LNCaP clone FGC (cell line): Measurements from ENCODE around the gene BTBD6.
A peak's percentile ranks its signal among the peaks of the same experiment; 100 is the strongest.

ENCODE experiments used
- DNase-seq: peaks from one replicate; pipeline ENCODE4 v3.0.0-alpha.2; 2011; ENCODE audit warnings: low read depth
- H3K4me3 ChIP-seq: 2 replicates; pipeline ENCODE4 v1.5.1; 2011; ENCODE audit warnings: mild to moderate bottlenecking, low read depth, low read length, control low read depth
- TF ChIP-seq, protein P1 (sequence below): IDR thresholded peaks from 2 replicates; pipeline ENCODE4 v1.5.1; 2012; ENCODE audit warnings: mild to moderate bottlenecking; ENCODE audit not compliant: control insufficient read depth, insufficient read depth; ENCODE audit errors: extremely low read depth

The BTBD6 gene

DNA sequence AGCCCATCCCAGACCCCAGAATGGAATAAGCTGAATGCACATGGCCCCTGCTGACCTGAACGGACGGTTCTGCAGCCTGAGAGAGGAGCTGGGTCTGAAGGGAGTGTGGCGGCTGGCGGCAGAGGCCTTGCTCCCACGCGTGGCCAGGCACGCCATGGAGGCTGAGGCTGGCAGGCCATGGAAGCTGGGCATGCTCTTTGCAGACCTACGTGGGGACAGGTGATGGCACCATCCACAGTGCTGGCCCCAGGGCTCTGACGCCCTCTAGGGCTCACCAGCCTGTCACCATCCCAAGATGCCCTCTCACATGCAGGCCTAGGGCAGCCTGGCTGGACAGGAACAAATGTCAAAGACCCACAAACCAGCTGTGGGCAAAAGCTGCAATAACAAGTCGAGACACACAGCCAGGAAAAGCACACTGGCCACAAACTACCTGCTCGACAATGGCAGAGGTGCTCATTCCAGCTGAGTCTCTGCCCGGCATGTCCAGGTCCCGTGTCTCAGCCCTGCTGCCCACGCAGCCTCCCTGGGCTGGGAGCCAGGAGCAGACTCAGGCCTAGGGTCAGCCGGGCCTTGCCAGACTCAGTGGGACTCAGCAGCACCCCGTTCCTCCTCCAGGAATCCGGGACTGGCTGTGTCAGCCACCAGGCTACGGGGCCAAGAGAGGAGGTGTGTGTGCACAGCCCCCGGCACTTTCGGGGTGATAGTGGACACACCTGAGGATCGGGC lies 19.7 kb downstream of the BTBD6 start:
- H3K4me3 ChIP-seq = no peak overlapping the region
- TF ChIP-seq, protein P1, sequence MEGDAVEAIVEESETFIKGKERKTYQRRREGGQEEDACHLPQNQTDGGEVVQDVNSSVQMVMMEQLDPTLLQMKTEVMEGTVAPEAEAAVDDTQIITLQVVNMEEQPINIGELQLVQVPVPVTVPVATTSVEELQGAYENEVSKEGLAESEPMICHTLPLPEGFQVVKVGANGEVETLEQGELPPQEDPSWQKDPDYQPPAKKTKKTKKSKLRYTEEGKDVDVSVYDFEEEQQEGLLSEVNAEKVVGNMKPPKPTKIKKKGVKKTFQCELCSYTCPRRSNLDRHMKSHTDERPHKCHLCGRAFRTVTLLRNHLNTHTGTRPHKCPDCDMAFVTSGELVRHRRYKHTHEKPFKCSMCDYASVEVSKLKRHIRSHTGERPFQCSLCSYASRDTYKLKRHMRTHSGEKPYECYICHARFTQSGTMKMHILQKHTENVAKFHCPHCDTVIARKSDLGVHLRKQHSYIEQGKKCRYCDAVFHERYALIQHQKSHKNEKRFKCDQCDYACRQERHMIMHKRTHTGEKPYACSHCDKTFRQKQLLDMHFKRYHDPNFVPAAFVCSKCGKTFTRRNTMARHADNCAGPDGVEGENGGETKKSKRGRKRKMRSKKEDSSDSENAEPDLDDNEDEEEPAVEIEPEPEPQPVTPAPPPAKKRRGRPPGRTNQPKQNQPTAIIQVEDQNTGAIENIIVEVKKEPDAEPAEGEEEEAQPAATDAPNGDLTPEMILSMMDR = peak; percentile 34; the same call in 1 of the 2 replicates
- no peak for DNase-seq

DNA sequence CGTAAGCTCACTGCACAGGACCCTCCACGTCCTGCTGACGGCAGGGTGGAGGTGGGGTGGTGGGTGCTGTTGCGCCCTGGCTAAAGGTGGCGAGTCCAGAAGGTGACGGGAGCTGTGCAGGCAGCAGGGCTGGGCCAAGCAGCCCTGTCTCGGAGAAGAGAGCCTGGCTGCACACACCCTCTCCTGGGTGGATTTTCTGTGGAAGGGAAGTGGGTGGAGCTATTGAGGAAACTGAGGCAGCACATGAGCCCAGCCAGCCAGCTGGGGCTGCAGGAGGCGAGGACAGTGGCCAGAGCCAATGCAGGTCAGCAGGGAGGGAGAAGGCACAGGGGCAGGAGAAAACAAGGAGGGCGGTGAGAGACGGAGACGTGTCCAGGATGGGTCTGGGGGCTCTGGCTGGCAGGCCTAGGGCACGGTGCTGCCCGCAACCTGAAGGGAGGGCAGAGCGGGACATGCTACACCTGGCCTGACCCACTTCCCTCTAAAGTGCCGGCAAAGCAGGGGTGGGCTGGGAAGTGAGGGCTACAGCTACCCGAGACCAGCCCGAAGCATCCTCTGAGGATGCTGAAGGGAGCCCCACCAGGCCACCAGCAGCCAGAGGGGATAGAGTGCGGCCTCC lies 20.5 kb downstream of the BTBD6 start:
- DNase-seq = no peak
- no peak overlapping the region for H3K4me3 ChIP-seq
- TF ChIP-seq, protein P1 = no peak

DNA sequence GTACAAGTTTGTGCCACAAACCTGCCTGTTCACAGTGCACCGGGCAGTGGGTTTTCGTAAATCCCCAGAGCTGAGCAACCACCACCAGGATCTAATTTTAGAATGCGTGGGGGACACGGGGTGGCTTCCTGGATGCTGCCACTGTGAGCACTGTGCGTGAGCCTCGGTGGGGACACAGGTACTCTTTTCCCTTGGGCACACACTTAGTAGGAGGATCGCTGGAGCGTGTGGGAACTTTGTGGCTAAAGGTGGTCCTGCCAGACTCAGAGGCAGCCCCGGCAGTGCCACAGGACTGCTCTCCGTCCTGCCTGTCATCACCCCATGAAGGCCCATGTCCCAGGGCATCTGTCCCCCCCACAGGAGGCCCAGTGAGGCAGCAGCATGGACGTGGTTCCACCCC lies 21.1 kb downstream of the BTBD6 start:
- TF ChIP-seq, protein P1 = no peak
- H3K4me3 ChIP-seq = no peak overlapping the region
- no peak for DNase-seq

DNA sequence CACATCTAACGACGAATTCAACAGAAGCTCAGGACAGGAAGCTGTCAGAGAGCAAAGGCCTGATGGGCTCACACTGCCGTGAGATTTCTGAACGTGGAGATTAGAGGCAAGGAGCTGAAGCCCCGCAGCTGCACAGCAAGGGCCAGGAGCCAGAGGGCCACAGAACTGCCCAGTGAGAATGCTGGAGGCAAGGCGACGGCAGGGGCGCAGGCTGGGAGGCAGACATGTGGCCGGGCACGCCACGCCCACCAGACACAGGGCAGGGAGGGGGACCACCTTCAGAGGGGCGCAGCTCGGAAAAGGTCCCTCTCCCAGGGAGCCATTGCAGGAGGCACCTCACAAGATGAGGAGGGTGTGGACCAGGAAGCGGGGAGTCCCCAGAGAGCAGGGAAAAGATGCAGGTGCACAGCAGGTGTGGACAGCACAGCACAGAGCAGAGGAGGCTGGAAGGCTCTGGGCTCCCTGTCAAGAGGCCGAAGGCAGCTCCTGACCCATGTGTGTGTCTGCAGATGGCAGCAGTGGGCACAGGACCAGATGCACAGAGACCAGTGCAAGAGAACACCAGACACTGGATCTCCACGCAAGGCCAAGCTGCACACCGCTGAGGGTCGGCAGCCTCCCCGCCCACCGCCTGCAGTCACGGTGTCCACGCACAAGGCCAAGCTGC lies 23.0 kb downstream of the BTBD6 start:
- TF ChIP-seq, protein P1 = no peak; the same call in 1 of the 2 replicates
- no peak for DNase-seq
- no peak overlapping the region for H3K4me3 ChIP-seq

DNA sequence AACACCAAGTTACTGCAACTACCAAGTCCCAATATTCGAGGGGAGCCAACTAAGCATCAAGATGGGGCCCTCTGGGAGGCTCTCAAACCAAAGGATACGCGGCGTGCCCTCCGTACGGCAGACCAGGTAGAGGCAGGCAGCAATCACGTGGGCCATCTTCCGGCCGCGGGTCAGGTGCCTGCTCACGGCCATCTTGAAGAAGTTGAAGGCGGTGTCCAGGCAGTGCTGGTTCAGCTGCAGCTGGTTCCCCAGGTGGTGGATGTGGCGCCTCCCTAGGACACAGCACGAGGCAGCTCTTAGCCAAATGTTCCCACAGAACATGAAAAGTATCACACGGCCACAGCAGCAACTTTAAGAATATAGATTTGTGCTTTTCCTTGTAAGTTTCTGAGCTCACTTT lies 24.3 kb downstream of the BTBD6 start:
- DNase-seq = no peak
- no peak overlapping the region for H3K4me3 ChIP-seq
- TF ChIP-seq, protein P1 = no peak

DNA sequence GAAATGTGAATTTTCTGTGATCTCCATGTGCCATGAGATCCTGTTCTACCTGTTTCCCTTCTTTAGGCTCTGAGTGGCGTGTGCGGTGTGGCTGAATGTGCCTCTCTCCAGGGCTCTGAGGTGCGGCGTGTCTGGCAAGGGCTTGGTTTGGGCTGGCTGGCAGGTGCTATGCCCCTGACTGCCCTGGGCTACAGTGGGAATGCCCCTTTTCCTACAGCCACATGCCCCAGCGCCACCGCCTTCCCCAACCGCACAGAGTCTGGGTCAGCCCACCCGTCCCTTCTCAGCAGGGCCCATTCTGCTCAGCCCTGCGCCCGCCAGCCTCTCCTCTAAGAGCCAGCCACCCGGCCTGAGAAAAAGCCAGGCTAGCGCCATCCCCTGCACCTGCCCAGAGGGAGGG lies 24.7 kb downstream of the BTBD6 start:
- TF ChIP-seq, protein P1 = no peak
- H3K4me3 ChIP-seq = no peak overlapping the region
- peak; percentile 62 for DNase-seq
